ENCODE measurements around the gene PRDM12. TPM values are rescaled to one million over a fixed set of nuclear protein-coding genes. Genes with fewer than 3 reads are reported as not detected.

PRDM12 gene
- total RNA-seq, 1 donor from 2014 or later = not detected

- TF ChIP-seq CTCF (IDR thresholded peaks at IDR 0.05; ENCODE audit: unreplicated experiment) = no peak
- Mint-ChIP-seq H3K4me1 (ENCODE audit: low read depth) (no peaks in the 10 kb centered on the region), H3K9me3 (ENCODE audit: low read depth) (no peaks in the 10 kb centered on the region), H3K27me3 (no peaks in the 10 kb centered on the region), H3K4me3 (ENCODE audit: low read depth) (no peak overlapping the region), H3K36me3 (ENCODE audit: insufficient read depth) (peaks cover 8% of the 10 kb centered on the region), H3K27ac (peak overlapping the region; percentile 60)
- DNase-seq (ENCODE audit: low spot score, unreplicated experiment) = no peak
Observed at GRCh38 chr9:130639124-130639765, 25.1 kb upstream of the PRDM12 start.

DNA sequence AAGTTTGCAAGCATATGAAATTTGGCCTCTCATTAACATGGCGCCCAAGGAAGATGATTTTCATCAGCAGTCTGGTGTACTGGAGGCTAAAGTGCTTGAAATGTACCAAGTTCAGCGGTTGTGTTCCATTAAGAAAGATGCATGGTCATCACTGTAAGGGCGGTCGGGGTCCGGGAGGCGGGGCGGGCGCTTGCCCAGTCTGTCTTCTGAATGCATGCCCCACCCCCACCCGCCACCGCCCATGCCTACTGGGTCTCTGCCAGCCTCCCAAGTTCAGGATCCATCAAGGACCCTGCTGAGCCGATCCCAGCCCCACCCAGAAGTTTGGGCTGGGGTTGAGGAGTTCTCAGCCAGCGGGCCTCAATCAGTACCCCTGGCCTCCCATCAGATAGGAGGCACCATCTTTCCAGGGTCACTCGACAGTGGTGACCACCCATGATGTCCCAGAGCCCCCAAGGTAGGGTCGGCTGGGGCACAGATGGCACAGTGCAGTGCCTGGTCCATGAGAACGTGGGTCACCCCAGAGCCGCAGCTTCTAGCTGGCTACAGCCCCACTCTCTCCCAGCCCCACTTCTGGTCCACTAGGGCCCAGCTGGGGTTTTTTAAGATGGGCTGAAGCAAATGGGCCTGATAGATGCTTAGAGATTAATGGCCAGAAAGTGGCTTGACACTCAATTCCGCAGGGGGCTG, 24.4 kb upstream of the PRDM12 start:
- Mint-ChIP-seq H3K27ac (no peak overlapping the region), H3K4me1 (ENCODE audit: low read depth) (no peaks in the 10 kb centered on the region), H3K4me3 (ENCODE audit: low read depth) (no peak overlapping the region), H3K27me3 (no peaks in the 10 kb centered on the region), H3K36me3 (ENCODE audit: insufficient read depth) (peaks cover 8% of the 10 kb centered on the region), H3K9me3 (ENCODE audit: low read depth) (no peaks in the 10 kb centered on the region)
- DNase-seq (ENCODE audit: low spot score, unreplicated experiment) = no peak
- no peak for TF ChIP-seq CTCF (IDR thresholded peaks at IDR 0.05; ENCODE audit: unreplicated experiment)

- H3K9me3 Mint-ChIP-seq (ENCODE audit: low read depth) = no peaks in the 10 kb centered on the region
- no peak for DNase-seq (ENCODE audit: low spot score, unreplicated experiment)
- peaks cover 6% of the 10 kb centered on the region for H3K36me3 Mint-ChIP-seq (ENCODE audit: insufficient read depth)
- no peak overlapping the region for H3K27ac Mint-ChIP-seq
- TF ChIP-seq CTCF (IDR thresholded peaks at IDR 0.05; ENCODE audit: unreplicated experiment) = no peak
- H3K27me3 Mint-ChIP-seq = no peaks in the 10 kb centered on the region
- H3K4me3 Mint-ChIP-seq (ENCODE audit: low read depth) = no peak overlapping the region
- H3K4me1 Mint-ChIP-seq (ENCODE audit: low read depth) = no peaks in the 10 kb centered on the region
Observed at GRCh38 chr9:130640681-130641080, 23.7 kb upstream of the PRDM12 start.

DNA sequence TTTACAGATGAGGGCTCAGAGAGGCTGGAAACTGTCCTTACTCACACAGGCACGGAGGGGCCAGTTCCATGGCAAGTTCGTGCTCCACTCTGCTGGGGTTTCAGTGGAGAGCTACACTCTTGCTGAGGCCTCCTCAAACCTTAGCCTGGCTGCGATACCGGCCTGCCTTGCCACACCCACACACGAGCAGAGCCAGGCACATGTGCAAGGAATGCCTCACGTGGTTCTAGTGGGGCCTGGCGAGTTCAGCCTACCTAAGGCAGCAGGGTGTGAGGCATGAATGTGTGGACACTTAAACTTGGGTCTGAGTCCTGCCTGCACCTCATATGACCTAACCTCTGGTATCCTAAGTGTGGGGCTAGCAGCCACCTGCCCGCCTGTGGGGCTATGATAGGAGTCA, 21.5 kb upstream of the PRDM12 start:
- DNase-seq (ENCODE audit: low spot score, unreplicated experiment) = no peak
- Mint-ChIP-seq H3K36me3 (ENCODE audit: insufficient read depth) (peaks cover 2% of the 10 kb centered on the region), H3K27ac (no peak overlapping the region), H3K9me3 (ENCODE audit: low read depth) (no peaks in the 10 kb centered on the region), H3K27me3 (peaks cover 2% of the 10 kb centered on the region), H3K4me3 (ENCODE audit: low read depth) (no peak overlapping the region), H3K4me1 (ENCODE audit: low read depth) (no peaks in the 10 kb centered on the region)
- no peak for TF ChIP-seq CTCF (IDR thresholded peaks at IDR 0.05; ENCODE audit: unreplicated experiment)

GRCh38 chr9:130651221-130651620, 13.2 kb upstream of the PRDM12 start:
- H3K4me1 Mint-ChIP-seq (ENCODE audit: low read depth) = no peaks in the 10 kb centered on the region
- H3K27ac Mint-ChIP-seq = no peak overlapping the region
- DNase-seq (ENCODE audit: low spot score, unreplicated experiment) = no peak
- peaks cover 48% of the 10 kb centered on the region for H3K27me3 Mint-ChIP-seq
- H3K9me3 Mint-ChIP-seq (ENCODE audit: low read depth) = no peaks in the 10 kb centered on the region
- H3K4me3 Mint-ChIP-seq (ENCODE audit: low read depth) = no peak overlapping the region
- no peak for TF ChIP-seq CTCF (IDR thresholded peaks at IDR 0.05; ENCODE audit: unreplicated experiment)
- H3K36me3 Mint-ChIP-seq (ENCODE audit: insufficient read depth) = no peaks in the 10 kb centered on the region
